H1 (cell line): ENCODE data around the gene ABCC9. TPM values are rescaled to one million over a fixed set of nuclear protein-coding genes. Genes with fewer than 3 reads are reported as not detected.

ENCODE experiments used
- CTCF ChIA-PET: fragments of 300-600 bp; sonication (Branson Sonifier 250); formaldehyde crosslinking; loops from one replicate; lab custom pipeline; 2021; ENCODE audit not compliant: partially characterized antibody; lab: Charles Lee
- POLR2A ChIA-PET: fragments of 300-600 bp; sonication (Branson Sonifier 250); formaldehyde crosslinking; loops from one replicate; lab custom pipeline; 2021; ENCODE audit warnings: inconsistent platforms; ENCODE audit not compliant: partially characterized antibody; lab: Charles Lee
- DNase-seq, 2 experiments: peaks; one replicate each; pipeline versions ENCODE4 v3.0.0 to v3.0.0-alpha.2; 2010 to 2022; ENCODE audit warnings: low spot score in 2 of 2, low read depth in 1 of 2, mixed read lengths in 1 of 2
- FAIRE-seq: peaks from 2 replicates; lab custom pipeline; 2011; peaks lifted over from hg19 to GRCh38; lab: Jason Lieb, UNC
- H2AFZ ChIP-seq: 2 replicates; pipeline ENCODE4 v1.8.1; 2012; ENCODE audit warnings: low read length, inconsistent platforms
- H2AK5ac ChIP-seq: 2 replicates; pipeline ENCODE4 v1.6.1; 2013; ENCODE audit warnings: low read depth, low read length
- H2BK120ac ChIP-seq: replicated peaks from 2 replicates; pipeline ENCODE3; 2013; ENCODE audit warnings: low read depth, low read length, inconsistent platforms
- H2BK12ac ChIP-seq: 2 replicates; pipeline ENCODE4 v1.6.1; 2013; ENCODE audit warnings: low read depth, low read length
- H2BK15ac ChIP-seq: 2 replicates; pipeline ENCODE4 v1.6.1; 2013; ENCODE audit warnings: low read length
- H2BK20ac ChIP-seq: 2 replicates; pipeline ENCODE4 v1.6.1; 2013; ENCODE audit warnings: low read length
- H2BK5ac ChIP-seq: 2 replicates; pipeline ENCODE4 v1.6.1; 2013; ENCODE audit warnings: low read depth, low read length
- H3K14ac ChIP-seq: 2 replicates; pipeline ENCODE4 v1.6.1; 2013; ENCODE audit warnings: inconsistent platforms; ENCODE audit not compliant: insufficient read length
- H3K18ac ChIP-seq: 2 replicates; pipeline ENCODE4 v1.6.1; 2013; ENCODE audit warnings: low read length; ENCODE audit errors: extremely low read depth
- H3K23ac ChIP-seq: 2 replicates; pipeline ENCODE4 v1.6.1; 2013; ENCODE audit warnings: inconsistent platforms; ENCODE audit not compliant: insufficient read length
- H3K23me2 ChIP-seq: 2 replicates; pipeline ENCODE4 v1.6.1; 2013; ENCODE audit warnings: low read depth, low read length
- H3K27ac ChIP-seq: 2 replicates; pipeline ENCODE4 v1.6.1; 2011; ENCODE audit warnings: low read depth, low read length, inconsistent platforms
- H3K27me3 ChIP-seq, 4 experiments: replicated peaks in 1 of 4; 1 replicate in 1 of 4; 2 replicates in 3 of 4; pipeline versions ENCODE4 v1.6.1 to v1.8.1; 2011 to 2013; ENCODE audit warnings: low read length in 3 of 4, mild to moderate bottlenecking in 3 of 4, inconsistent platforms in 2 of 4, mixed read lengths in 2 of 4, moderate library complexity in 1 of 4; ENCODE audit not compliant: control insufficient read depth in 3 of 4, insufficient read depth in 3 of 4; ENCODE audit errors: extremely low read depth in 1 of 4
- H3K36me3 ChIP-seq, 4 experiments: 2 replicates each; pipeline versions ENCODE4 v1.6.1 to v1.8.1; 2011 to 2013; ENCODE audit warnings: mild to moderate bottlenecking in 4 of 4, low read length in 3 of 4, moderate library complexity in 2 of 4, control low read depth in 1 of 4, inconsistent platforms in 1 of 4; ENCODE audit not compliant: insufficient read depth in 4 of 4, control insufficient read depth in 2 of 4
- H3K4ac ChIP-seq: replicated peaks from 2 replicates; pipeline ENCODE3; 2013; ENCODE audit warnings: low read length, low read depth, mixed read lengths, inconsistent platforms; ENCODE audit not compliant: insufficient read length
- H3K4me1 ChIP-seq, 4 experiments: replicated peaks in 1 of 4; 1 replicate in 1 of 4; 2 replicates in 3 of 4; pipeline versions ENCODE4 v1.6.1 to v1.8.1; 2011 to 2013; ENCODE audit warnings: low read length in 3 of 4, inconsistent platforms in 2 of 4, mixed read lengths in 1 of 4; ENCODE audit not compliant: insufficient read depth in 4 of 4, control insufficient read depth in 3 of 4
- H3K4me2 ChIP-seq, 2 experiments: 2 replicates each; pipeline versions ENCODE4 v1.6.1 to v1.8.1; 2011 to 2013; ENCODE audit warnings: low read depth in 2 of 2, low read length in 2 of 2, control low read depth in 1 of 2, inconsistent platforms in 1 of 2, mild to moderate bottlenecking in 1 of 2; ENCODE audit not compliant: insufficient read depth in 1 of 2
- H3K4me3 ChIP-seq, 4 experiments: fragments of 200-600, 300-600 bp in 1 of 4; sonication (generic), shearing (Covaris generic), sonication (Bioruptor Twin) in 1 of 4; 2 replicates each; pipeline versions ENCODE4 v1.5.1 to v1.8.1; 2011 to 2016; ENCODE audit warnings: low read length in 4 of 4, low read depth in 3 of 4, control low read depth in 2 of 4, inconsistent platforms in 2 of 4, mild to moderate bottlenecking in 2 of 4, mixed read lengths in 1 of 4, moderate library complexity in 1 of 4; ENCODE audit not compliant: insufficient read depth in 2 of 4; ENCODE audit errors: extremely low read depth in 1 of 4
- H3K56ac ChIP-seq: replicated peaks from 2 replicates; pipeline ENCODE3; 2013; ENCODE audit warnings: low read depth, mild to moderate bottlenecking, mixed read lengths, low read length, inconsistent platforms; ENCODE audit not compliant: insufficient read length
- H3K79me1 ChIP-seq: 2 replicates; pipeline ENCODE4 v1.6.1; 2013; ENCODE audit warnings: low read depth, low read length, control low read depth
- H3K79me2 ChIP-seq, 2 experiments: 2 replicates each; pipeline versions ENCODE4 v1.6.1 to v1.8.1; 2012 to 2013; ENCODE audit warnings: low read length in 2 of 2, mild to moderate bottlenecking in 2 of 2, inconsistent platforms in 1 of 2; ENCODE audit not compliant: insufficient read depth in 2 of 2, control insufficient read depth in 1 of 2
- H3K9ac ChIP-seq, 4 experiments: replicated peaks in 1 of 4; 1 replicate in 1 of 4; 2 replicates in 3 of 4; pipeline versions ENCODE4 v1.6.1 to v1.8.1; 2011 to 2013; ENCODE audit warnings: low read depth in 3 of 4, low read length in 3 of 4, control low read depth in 2 of 4, mild to moderate bottlenecking in 2 of 4, moderate library complexity in 2 of 4, inconsistent platforms in 1 of 4; ENCODE audit errors: extremely low read depth in 1 of 4
- H3K9me3 ChIP-seq, 2 experiments: 2 replicates each; pipeline versions ENCODE4 v1.6.1 to v1.8.1; 2012 to 2013; ENCODE audit warnings: mild to moderate bottlenecking in 2 of 2, moderate library complexity in 2 of 2, control low read depth in 1 of 2, inconsistent platforms in 1 of 2, low read depth in 1 of 2, low read length in 1 of 2, mixed read lengths in 1 of 2; ENCODE audit not compliant: insufficient read depth in 2 of 2
- H4K20me1 ChIP-seq, 2 experiments: replicated peaks in 1 of 2; 2 replicates each; pipeline versions ENCODE3 to v1.8.1; 2011 to 2013; ENCODE audit warnings: inconsistent platforms in 2 of 2, low read length in 2 of 2, mild to moderate bottlenecking in 1 of 2; ENCODE audit not compliant: insufficient read depth in 2 of 2, control insufficient read depth in 1 of 2
- H4K5ac ChIP-seq: 2 replicates; pipeline ENCODE4 v1.6.1; 2013; ENCODE audit warnings: low read length, low read depth, mixed read lengths, inconsistent platforms; ENCODE audit not compliant: insufficient read length
- H4K8ac ChIP-seq: 2 replicates; pipeline ENCODE4 v1.8.0; 2013; ENCODE audit warnings: mild to moderate bottlenecking, moderate library complexity, low read length, inconsistent platforms; ENCODE audit not compliant: insufficient read depth; ENCODE audit errors: extremely low read depth
- H4K91ac ChIP-seq: replicated peaks from 2 replicates; pipeline ENCODE3; 2013; ENCODE audit warnings: low read length, mixed read lengths, inconsistent platforms; ENCODE audit not compliant: insufficient read length
- ASH2L ChIP-seq: fragments of 200-600, 300-600 bp; sonication (generic); IDR thresholded peaks from one replicate; pipeline ENCODE4 v1.7.1; 2017; ENCODE audit warnings: low read length
- BRCA1 ChIP-seq: IDR thresholded peaks from 2 replicates; pipeline ENCODE4 v1.6.1; 2012; ENCODE audit warnings: low read depth, low read length, improper control_type of control experiment
- CHD1 ChIP-seq: IDR thresholded peaks from 2 replicates; pipeline ENCODE4 v1.6.1; 2012; ENCODE audit warnings: low read depth, low read length, improper control_type of control experiment
- CHD2 ChIP-seq: IDR thresholded peaks from 2 replicates; pipeline ENCODE4 v1.6.1; 2012; ENCODE audit warnings: low read length, improper control_type of control experiment
- EGR1 ChIP-seq: IDR thresholded peaks from 2 replicates; pipeline ENCODE4 v1.6.1; 2011; ENCODE audit warnings: low read depth, low read length, borderline replicate concordance
- EP300 ChIP-seq, 2 experiments: IDR thresholded peaks; 1 replicate in 1 of 2; 2 replicates in 1 of 2; pipeline ENCODE4 v1.6.1; 2011 to 2012; ENCODE audit warnings: low read depth in 2 of 2, low read length in 2 of 2, mild to moderate bottlenecking in 2 of 2, borderline replicate concordance in 1 of 2, inconsistent platforms in 1 of 2, moderate library complexity in 1 of 2
- RAD21 ChIP-seq, 2 experiments: IDR thresholded peaks in 1 of 2; conservative IDR thresholded peaks in 1 of 2; 2 replicates each; pipeline ENCODE4 v1.6.1; 2011; ENCODE audit warnings: low read depth in 2 of 2, low read length in 2 of 2, improper control_type of control experiment in 1 of 2, inconsistent platforms in 1 of 2, mild to moderate bottlenecking in 1 of 2, moderate library complexity in 1 of 2
- SIN3A ChIP-seq, 2 experiments: IDR thresholded peaks in 1 of 2; conservative IDR thresholded peaks in 1 of 2; 2 replicates each; pipeline ENCODE4 v1.6.1; 2011 to 2012; ENCODE audit warnings: low read length in 2 of 2, improper control_type of control experiment in 1 of 2, low read depth in 1 of 2, mild to moderate bottlenecking in 1 of 2
- SIX5 ChIP-seq: IDR thresholded peaks from 2 replicates; pipeline ENCODE4 v1.6.1; 2011; ENCODE audit warnings: mild to moderate bottlenecking, low read depth, low read length
- TEAD4 ChIP-seq: IDR thresholded peaks from 2 replicates; pipeline ENCODE4 v1.6.1; 2012; ENCODE audit warnings: low read depth, low read length, inconsistent platforms, mixed read lengths
- YY1 ChIP-seq: IDR thresholded peaks from 2 replicates; pipeline ENCODE4 v1.6.1; 2011; ENCODE audit warnings: low read depth, mild to moderate bottlenecking, low read length
- ZNF274 ChIP-seq: IDR thresholded peaks from 2 replicates; pipeline ENCODE4 v1.7.0; 2012; ENCODE audit warnings: low read length, borderline replicate concordance; ENCODE audit errors: extremely low read depth
- WGBS, 2 experiments: shearing (Covaris generic) in 1 of 2; methylation state at CpG; one replicate each; pipeline versions ENCODE4 v1.1.6 to v1.1.7; 2013 to 2015; ENCODE audit warnings: low lambda C conversion rate in 2 of 2, mixed read lengths in 2 of 2, inconsistent platforms in 1 of 2, low coverage in 1 of 2, missing lambda C conversion rate in 1 of 2; ENCODE audit not compliant: insufficient replicate concordance in 2 of 2, insufficient coverage in 1 of 2, insufficient read length in 1 of 2; ENCODE audit errors: extremely low coverage in 1 of 2, missing lambda C conversion rate in 1 of 2; 5-methylcytosine and 5-hydroxymethylcytosine counted together
- polyA plus RNA-seq, 7 experiments: library from polyadenylated mRNA; depleted of rRNA in 3 of 7; stranded (reverse) in 5 of 7; unstranded in 2 of 7; fragments of >200 nt in 5 of 7; fragments of 200-250 nt in 2 of 7; gene quantifications; 1 replicate in 5 of 7; 2 replicates in 1 of 7; 4 replicates in 1 of 7; pipeline versions ENCODE4 v1.2.1 to v1.2.3, GENCODE V29; 2011 to 2013; ENCODE audit warnings: missing spikeins in 2 of 7, mixed read lengths in 2 of 7
- total RNA-seq: library from RNA; stranded (reverse); fragmentation: NEBNext Ultra II Directional; extraction: Animal tissue kit (Norgen Biotek cat#: 25700); gene quantifications from 2 replicates; pipeline ENCODE4 v1.2.1, GENCODE V29; 2021
- TF ChIP-seq, protein P1 (sequence below): IDR thresholded peaks from 2 replicates; pipeline ENCODE4 v1.6.1; 2012; ENCODE audit warnings: low read length, inconsistent platforms

The ABCC9 gene
- total and polyA plus RNA-seq, 2 of the 8 experiments (the other 6 are each of a cell fraction or from before 2014, with no cell fraction given): under 0.01 TPM; not detected in 1

DNA sequence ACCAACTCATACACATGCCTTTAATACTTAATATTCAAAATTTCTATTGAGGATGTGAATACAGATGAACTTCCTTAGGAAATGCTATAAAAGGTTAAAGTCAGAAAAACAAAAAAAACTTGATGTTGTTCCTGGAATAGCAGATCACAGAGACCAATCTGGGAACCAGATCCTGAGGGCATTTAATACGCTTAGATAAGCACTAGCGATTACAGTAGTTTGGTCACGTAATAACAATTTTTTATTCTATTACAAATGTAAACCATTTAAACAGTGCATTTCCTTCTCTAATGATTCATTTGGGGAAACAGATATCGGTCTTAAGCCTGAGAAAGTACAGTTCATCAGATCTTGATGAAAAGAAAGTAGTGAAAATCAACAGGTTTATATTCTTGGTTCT, 30.8 kb upstream of the ABCC9 start:
- no peak overlapping the region for H2BK5ac ChIP-seq
- no peak overlapping the region for H3K4me3 ChIP-seq
- no peak overlapping the region for H3K27ac ChIP-seq
- 92% methylated on average over 4 of the region's 4 CpGs; no CpG with 5 or more reads in 1 of the 2 experiments for WGBS, 2 experiments
- no peak overlapping the region for H4K8ac ChIP-seq
- peaks cover 0 to 4% (median under 1%) of the 10 kb centered on the region in 4 experiments; a peak in 2 of 7 replicates for H3K4me1 ChIP-seq
- no peak overlapping the region for H3K4me2 ChIP-seq
- H2BK15ac ChIP-seq: no peak overlapping the region
- no peak overlapping the region for H3K4ac ChIP-seq
- H2AFZ ChIP-seq: no peak overlapping the region
- no peak overlapping the region for H3K9ac ChIP-seq
- no peaks in the 10 kb centered on the region for H3K79me2 ChIP-seq
- no peak for FAIRE-seq
- no peaks in the 10 kb centered on the region for H3K23me2 ChIP-seq
- CTCF ChIA-PET: interaction anchor here (0.7 to 0.9 kb wide), 2 partner anchors 48 to 75 kb away, joined by 3 to 5 read pairs; no protein-coding TSS in a partner anchor
- no peak overlapping the region for H2AK5ac ChIP-seq
- H4K91ac ChIP-seq: no peak overlapping the region
- no peak overlapping the region for H3K23ac ChIP-seq
- POLR2A ChIA-PET: no interaction called here
- no peaks in the 10 kb centered on the region for H3K36me3 ChIP-seq
- no peaks in the 10 kb centered on the region for H3K27me3 ChIP-seq
- no peak overlapping the region for H2BK20ac ChIP-seq
- no peak overlapping the region for H3K18ac ChIP-seq
- H3K56ac ChIP-seq: no peak overlapping the region
- H2BK120ac ChIP-seq: no peak overlapping the region
- no peak overlapping the region for H4K5ac ChIP-seq
- H3K79me1 ChIP-seq: no peaks in the 10 kb centered on the region
- DNase-seq: no peak
- H3K9me3 ChIP-seq: no peaks in the 10 kb centered on the region
- H2BK12ac ChIP-seq: no peak overlapping the region
- no peak overlapping the region for H3K14ac ChIP-seq
- no peaks in the 10 kb centered on the region for H4K20me1 ChIP-seq
- TF ChIP-seq RAD21 (IDR thresholded peaks at IDR 0.05 in 1 of 2, conservative IDR thresholded peaks at IDR 0.05 in 1 of 2; ENCODE audit: low read depth in 2 of 2, low read length in 2 of 2) (no peak), CHD1 (no peak), ZNF274 (no peak), ASH2L (no peak), CHD2 (no peak), EP300 (IDR thresholded peaks at IDR 0.05; ENCODE audit: borderline replicate concordance in 1 of 2, low read depth in 2 of 2, low read length in 2 of 2) (no peak), YY1 (no peak), EGR1 (no peak), BRCA1 (no peak), SIX5 (no peak), SIN3A (conservative IDR thresholded peaks at IDR 0.05 in 1 of 2, IDR thresholded peaks at IDR 0.05 in 1 of 2; ENCODE audit: low read depth in 1 of 2, low read length in 2 of 2) (no peak), TEAD4 (no peak)
- TF ChIP-seq, protein P1, sequence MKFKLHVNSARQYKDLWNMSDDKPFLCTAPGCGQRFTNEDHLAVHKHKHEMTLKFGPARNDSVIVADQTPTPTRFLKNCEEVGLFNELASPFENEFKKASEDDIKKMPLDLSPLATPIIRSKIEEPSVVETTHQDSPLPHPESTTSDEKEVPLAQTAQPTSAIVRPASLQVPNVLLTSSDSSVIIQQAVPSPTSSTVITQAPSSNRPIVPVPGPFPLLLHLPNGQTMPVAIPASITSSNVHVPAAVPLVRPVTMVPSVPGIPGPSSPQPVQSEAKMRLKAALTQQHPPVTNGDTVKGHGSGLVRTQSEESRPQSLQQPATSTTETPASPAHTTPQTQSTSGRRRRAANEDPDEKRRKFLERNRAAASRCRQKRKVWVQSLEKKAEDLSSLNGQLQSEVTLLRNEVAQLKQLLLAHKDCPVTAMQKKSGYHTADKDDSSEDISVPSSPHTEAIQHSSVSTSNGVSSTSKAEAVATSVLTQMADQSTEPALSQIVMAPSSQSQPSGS: no peak
